ENCODE measurements around the gene ZNF823.

ZNF823 gene

GRCh38 chr19:11675569-11675968 lies 63.2 kb downstream of the ZNF823 start:
- no peak for TF ChIP-seq RAD21 (IDR thresholded peaks at IDR 0.05; ENCODE audit: low read depth)
- no peak for TF ChIP-seq TAF1 (IDR thresholded peaks at IDR 0.05; ENCODE audit: low read depth)
- TF ChIP-seq EGR1 (IDR thresholded peaks at IDR 0.05), result no peak
- no peak for TF ChIP-seq USF1 (IDR thresholded peaks at IDR 0.05)

- TF ChIP-seq FOXM1 (IDR thresholded peaks at IDR 0.05; ENCODE audit: borderline replicate concordance, low read depth), result no peak
- TF ChIP-seq REST (IDR thresholded peaks at IDR 0.05; ENCODE audit: low read depth), result no peak
- TF ChIP-seq CEBPB (IDR thresholded peaks at IDR 0.05), result no peak
- TF ChIP-seq TAF1 (IDR thresholded peaks at IDR 0.05; ENCODE audit: low read depth), result no peak
Observed at GRCh38 chr19:11674067-11674492, 64.7 kb downstream of the ZNF823 start.

- TF ChIP-seq TAF1 (IDR thresholded peaks at IDR 0.05; ENCODE audit: low read depth), result no peak
- peak; percentile 53 for TF ChIP-seq RAD21 (IDR thresholded peaks at IDR 0.05; ENCODE audit: low read depth)
- TF ChIP-seq USF1 (IDR thresholded peaks at IDR 0.05), result no peak
Observed at GRCh38 chr19:11673608-11674041, 65.1 kb downstream of the ZNF823 start.
